Heart right ventricle (tissue), 16 donors: ENCODE measurements around the gene DENND2A. TPM values are rescaled to one million over a fixed set of nuclear protein-coding genes. Genes with fewer than 3 reads are reported as not detected.
A peak's percentile ranks its signal among the peaks of the same experiment; 100 is the strongest.
"Not testable (repeated sequence)": the region's sequence is repeated elsewhere in the genome, so short reads cannot be mapped to it uniquely, and the experiment has no call there.

Experiments used
- ATAC-seq, 8 donors: fragments of 200-7000 bp; cut with Tn5 transposase; one replicate each; pipeline ENCODE4 v1.9.1; 2020; ENCODE audit warnings: mild to moderate bottlenecking in 8 of 8, moderate library complexity in 8 of 8, moderate number of reproducible peaks in 1 of 8
- DNase-seq, 2 donors: peaks; one replicate each; pipeline ENCODE4 v3.0.0-alpha.2; 2020
- H3K27ac ChIP-seq, 10 donors: fragments of 200-600 bp; sonication (generic) in 2 of 10; one replicate each; pipeline versions ENCODE4 v1.5.0 to v1.8.0; 2020 to 2022; ENCODE audit warnings: mild to moderate bottlenecking in 3 of 10
- H3K27me3 ChIP-seq, 7 donors: fragments of 200-600 bp; one replicate each; pipeline ENCODE4 v1.8.0; 2021 to 2022; ENCODE audit warnings: mild to moderate bottlenecking in 2 of 7
- H3K36me3 ChIP-seq, 9 donors: fragments of 200-600 bp; sonication (generic) in 1 of 9; one replicate each; pipeline versions ENCODE4 v1.5.0 to v1.8.0; 2020 to 2022; ENCODE audit warnings: mild to moderate bottlenecking in 2 of 9
- H3K4me1 ChIP-seq, 9 donors: fragments of 200-600 bp; sonication (generic) in 1 of 9; one replicate each; pipeline versions ENCODE4 v1.5.0 to v1.8.0; 2020 to 2022; ENCODE audit warnings: mild to moderate bottlenecking in 4 of 9
- H3K4me3 ChIP-seq, 10 donors: fragments of 200-600 bp; sonication (generic) in 2 of 10; one replicate each; pipeline versions ENCODE4 v1.5.0 to v1.8.0; 2020 to 2022; ENCODE audit warnings: mild to moderate bottlenecking in 7 of 10, moderate library complexity in 2 of 10
- H3K9me3 ChIP-seq, 11 donors: fragments of 200-600 bp in 10 of 11; sonication (generic) in 2 of 11; one replicate each; pipeline versions ENCODE4 v1.5.0 to v1.8.0; 2013 to 2022; ENCODE audit warnings: mild to moderate bottlenecking in 2 of 11, control low read depth in 1 of 11, moderate library complexity in 1 of 11
- CTCF ChIP-seq, 9 donors: fragments of 200-600 bp; sonication (generic) in 2 of 9; IDR thresholded peaks; one replicate each; pipeline versions ENCODE4 v1.5.0 to v1.8.0; 2021 to 2022; ENCODE audit warnings: antibody characterized with exemption in 9 of 9, mild to moderate bottlenecking in 5 of 9, moderate library complexity in 1 of 9
- WGBS, 2 donors: extraction: QIAGEN DNeasy Blood & Tissue Kit; methylation state at CpG; one replicate each; pipeline ENCODE4 v1.1.7; 2013; ENCODE audit warnings: inconsistent platforms in 1 of 2; 5-methylcytosine and 5-hydroxymethylcytosine counted together
- intact Hi-C, 10 donors: fragments of 100-400 bp; cut with DNase I; formaldehyde crosslinking; loops; one replicate each; pipeline versions ENCODE4 v1.11.1 to v1.14.2; 2022
- polyA plus RNA-seq, 2 donors: library from polyadenylated mRNA; stranded (reverse); fragments of 200-250 nt; gene quantifications; one replicate each; pipeline ENCODE4 v1.2.3, GENCODE V29; 2013
- total RNA-seq, 10 donors: library from RNA; stranded (reverse); fragmentation: NEBNext Ultra II Directional in 3 of 10; extraction: Animal tissue kit (Norgen Biotek cat#: 25700) in 3 of 10; gene quantifications; one replicate each; pipeline versions ENCODE4 v1.2.1 to v1.2.4, GENCODE V29; 2021 to 2023
- donor health status: Arrhythmogenic right ventricular cardiomyopathy.
- donor health status: ischemic (EF 13 %, LVEDD 7.1; RV severe dilation, severe dysfunction).
- donor health status: healthy with polysubstance abuse.
- donor health status: DM: no; HTN: yes; CAD: no.
- donor health status: DM: no; HTN: no; CAD: no.
- donor health status: ischemic (EF 25% LVEDD 6.9; RV normal size, moderate dysfunction).
- donor health status: ischemic (EF 25% LVEDD 5.7; RV mildly dilated, moderate dysfunction).
- donor health status: healthy.
- donor health status: DM: yes; HTN: yes; CAD: no.
- donor health status: Ischemic cardiomyopathy.
- donor health status: ischemic (EF 35%, LVEDD 5.7; RV mildly dilated, moderate dysfunction).
- donor health status: nonischemic (EF 11% LVEDD 7.7; RV severe dilation, severe dysfunction).
- donor health status: DM: yes; HTN: yes; CAD: no.
- donor health status: PGD.
- donor health status: ischemic (EF 29% LVEDD 5.4; RV normal size, mild dysfunction).
- donor health status: nonischemic (EF 23%, LVEDD 6.1; RV moderate dilation, normal function).

Gene DENND2A
- total and polyA plus RNA-seq, 12 donors, result 3.8 to 16.9 (median 9.8) TPM

GRCh38 chr7:140625908-140626868 lies 14.4 kb downstream of the DENND2A start:
- WGBS, 2 donors, result 47 to 48% methylated on average over 17 of the region's 17 CpGs
- ATAC-seq (peak; percentile 83 to 90 (median 86)), DNase-seq (peak; percentile 91 to 94)
- Histone ChIP-seq H3K27me3 (no peaks in the 10 kb centered on the region), H3K4me3 (peak overlapping the region in 1 of 10 donors; percentile 9), H3K36me3 (no peaks in the 10 kb centered on the region), H3K27ac (peak overlapping the region; percentile 45 to 84 (median 74)), H3K4me1 (peaks cover 9 to 79% (median 42%) of the 10 kb centered on the region in 9 donors), H3K9me3 (no peaks in the 10 kb centered on the region)
- intact Hi-C loops, result no loop called here
- no peak for TF ChIP-seq CTCF (IDR thresholded peaks at IDR 0.05)

GRCh38 chr7:140625192-140625558 lies 15.4 kb downstream of the DENND2A start:
- H3K36me3 ChIP-seq, ATAC-seq, H3K9me3 ChIP-seq, intact Hi-C loops, DNase-seq, H3K27me3 ChIP-seq, H3K4me3 ChIP-seq: not testable (repeated sequence)
- Histone ChIP-seq H3K4me1 (peaks cover 8 to 79% (median 44%) of the 10 kb centered on the region in 9 donors), H3K27ac (peak overlapping the region in 8 of 10 donors; percentile 30 to 84 (median 74))
- 94 to 97% methylated on average over 10 of the region's 10 CpGs for WGBS, 2 donors

DNA sequence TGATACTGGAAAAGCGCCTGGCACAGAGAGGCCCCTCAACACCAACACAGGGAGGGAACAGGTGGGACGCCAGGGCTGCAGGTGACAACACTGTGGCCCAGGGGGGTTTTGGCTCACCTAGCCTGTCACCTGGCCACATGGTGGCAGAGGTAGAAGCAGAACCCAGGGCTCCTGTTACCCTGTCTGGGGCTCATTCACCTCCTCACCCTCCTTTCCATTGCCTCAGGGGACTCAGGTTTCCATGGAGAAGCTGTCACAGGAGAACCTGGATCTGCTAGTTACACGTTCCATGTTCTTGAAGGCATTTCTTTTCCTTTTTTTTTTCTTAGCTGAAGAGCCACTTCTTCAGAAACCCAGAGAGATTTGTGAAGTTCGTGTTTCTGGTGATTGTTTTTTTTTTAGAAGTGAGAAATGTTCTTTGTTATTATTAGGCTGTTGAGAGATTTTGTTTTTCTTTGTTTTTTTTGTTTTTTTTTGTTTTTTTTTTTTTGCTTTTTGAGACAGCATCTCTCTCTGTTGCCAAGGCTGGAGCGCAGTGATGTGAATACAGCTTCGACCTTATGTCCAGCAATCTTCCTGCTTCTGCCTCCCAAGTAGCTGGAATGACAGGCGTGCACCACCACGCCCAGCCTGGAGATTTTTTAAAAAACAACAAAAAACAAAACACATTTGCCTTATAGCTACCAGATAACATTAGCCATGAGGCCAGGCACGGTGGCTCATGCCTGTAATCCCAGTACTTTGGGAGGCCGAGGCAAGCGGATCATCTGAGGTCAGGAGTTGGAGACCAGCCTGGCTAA lies 16.0 kb downstream of the DENND2A start:
- Histone ChIP-seq H3K36me3 (no peaks in the 10 kb centered on the region), H3K4me3 (no peak overlapping the region), H3K4me1 (peaks cover 8 to 79% (median 47%) of the 10 kb centered on the region in 9 donors), H3K27ac (peak overlapping the region; percentile 37 to 84 (median 74)), H3K27me3 (no peaks in the 10 kb centered on the region), H3K9me3 (no peaks in the 10 kb centered on the region)
- TF ChIP-seq CTCF (IDR thresholded peaks at IDR 0.05), result no peak
- intact Hi-C loops, result no loop called here
- 80 to 86% methylated on average over 11 of the region's 11 CpGs for WGBS, 2 donors
- DNase-seq, result no peak
- ATAC-seq, result no peak

GRCh38 chr7:140623980-140624379 lies 16.6 kb downstream of the DENND2A start:
- Histone ChIP-seq H3K9me3 (no peaks in the 10 kb centered on the region), H3K27me3 (no peaks in the 10 kb centered on the region), H3K4me3 (no peak overlapping the region), H3K36me3 (no peaks in the 10 kb centered on the region), H3K27ac (peak overlapping the region; percentile 37 to 84 (median 74)), H3K4me1 (peaks cover 8 to 76% (median 47%) of the 10 kb centered on the region in 9 donors)
- no peak for TF ChIP-seq CTCF (IDR thresholded peaks at IDR 0.05)
- intact Hi-C loops, result no loop called here
- DNase-seq (peak; percentile 53 to 65), ATAC-seq (peak in 7 of 8 donors; percentile 32 to 68 (median 59))
- WGBS, 2 donors, result 52 to 54% methylated on average over 6 of the region's 6 CpGs
